ENCODE measurements around the gene TRAPPC3.

- peak; percentile 75 for TF ChIP-seq CTCF (conservative IDR thresholded peaks at IDR 0.05; ENCODE audit: low read depth, low read length)
- no peak for TF ChIP-seq EZH2 (IDR thresholded peaks at IDR 0.05; ENCODE audit: low read length, unreplicated experiment)
Measured at GRCh38 chr1:36134505-36135329, 14.6 kb downstream of the TRAPPC3 start.
